ENCODE results near the gene SCGN. TPM values are rescaled to one million over a fixed set of nuclear protein-coding genes. Genes with fewer than 3 reads are reported as not detected.

Gene SCGN
- total and polyA plus RNA-seq, 2 of the 4 experiments (the other 2 are of a cell fraction): not detected

DNA sequence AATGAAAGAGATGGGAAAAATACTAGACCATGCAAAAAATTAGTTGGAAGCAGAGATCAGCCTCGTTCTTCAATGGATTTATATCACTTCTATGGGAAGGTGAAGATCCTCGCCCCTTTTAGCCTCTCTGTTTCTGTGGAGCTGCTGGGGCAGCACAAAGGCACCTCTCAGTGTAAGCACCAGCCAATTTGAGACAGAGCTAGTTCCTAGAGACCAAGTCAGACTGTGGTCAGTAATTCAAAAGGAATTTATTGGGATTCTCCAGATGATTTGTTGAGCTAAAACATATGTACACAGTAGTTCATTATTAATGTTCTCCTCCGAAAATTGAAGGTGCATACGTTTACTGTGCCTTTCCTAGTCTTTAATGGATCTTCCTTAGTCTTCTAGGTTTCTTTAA, 42.4 kb downstream of the SCGN start:
- dilution Hi-C loops (cut with HindIII; ENCODE audit: low sequenced_read_pairs, unreplicated experiment): no loop called here
- H3K27ac ChIP-seq (ENCODE audit: insufficient read depth, low read length): no peak overlapping the region
- H3K4me3 ChIP-seq (ENCODE audit: insufficient read depth, low read depth, low read length): no peak overlapping the region
- no peaks in the 10 kb centered on the region for H3K9me1 ChIP-seq (ENCODE audit: insufficient read depth, low read length)
- TF ChIP-seq POLR2A (IDR thresholded peaks at IDR 0.05; ENCODE audit: low read depth, low read length): no peak
- no peak for TF ChIP-seq CEBPB (IDR thresholded peaks at IDR 0.05; ENCODE audit: low read depth, low read length)
- TF ChIP-seq, protein P1, sequence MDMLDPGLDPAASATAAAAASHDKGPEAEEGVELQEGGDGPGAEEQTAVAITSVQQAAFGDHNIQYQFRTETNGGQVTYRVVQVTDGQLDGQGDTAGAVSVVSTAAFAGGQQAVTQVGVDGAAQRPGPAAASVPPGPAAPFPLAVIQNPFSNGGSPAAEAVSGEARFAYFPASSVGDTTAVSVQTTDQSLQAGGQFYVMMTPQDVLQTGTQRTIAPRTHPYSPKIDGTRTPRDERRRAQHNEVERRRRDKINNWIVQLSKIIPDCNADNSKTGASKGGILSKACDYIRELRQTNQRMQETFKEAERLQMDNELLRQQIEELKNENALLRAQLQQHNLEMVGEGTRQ (IDR thresholded peaks at IDR 0.05; ENCODE audit: low read depth, low read length): no peak
- no peak for TF ChIP-seq RAD21 (IDR thresholded peaks at IDR 0.05; ENCODE audit: low read length)
- TF ChIP-seq, protein P2, sequence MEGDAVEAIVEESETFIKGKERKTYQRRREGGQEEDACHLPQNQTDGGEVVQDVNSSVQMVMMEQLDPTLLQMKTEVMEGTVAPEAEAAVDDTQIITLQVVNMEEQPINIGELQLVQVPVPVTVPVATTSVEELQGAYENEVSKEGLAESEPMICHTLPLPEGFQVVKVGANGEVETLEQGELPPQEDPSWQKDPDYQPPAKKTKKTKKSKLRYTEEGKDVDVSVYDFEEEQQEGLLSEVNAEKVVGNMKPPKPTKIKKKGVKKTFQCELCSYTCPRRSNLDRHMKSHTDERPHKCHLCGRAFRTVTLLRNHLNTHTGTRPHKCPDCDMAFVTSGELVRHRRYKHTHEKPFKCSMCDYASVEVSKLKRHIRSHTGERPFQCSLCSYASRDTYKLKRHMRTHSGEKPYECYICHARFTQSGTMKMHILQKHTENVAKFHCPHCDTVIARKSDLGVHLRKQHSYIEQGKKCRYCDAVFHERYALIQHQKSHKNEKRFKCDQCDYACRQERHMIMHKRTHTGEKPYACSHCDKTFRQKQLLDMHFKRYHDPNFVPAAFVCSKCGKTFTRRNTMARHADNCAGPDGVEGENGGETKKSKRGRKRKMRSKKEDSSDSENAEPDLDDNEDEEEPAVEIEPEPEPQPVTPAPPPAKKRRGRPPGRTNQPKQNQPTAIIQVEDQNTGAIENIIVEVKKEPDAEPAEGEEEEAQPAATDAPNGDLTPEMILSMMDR (conservative IDR thresholded peaks at IDR 0.05; ENCODE audit: low read depth, low read length): no peak
- TF ChIP-seq MAFK (IDR thresholded peaks at IDR 0.05; ENCODE audit: low read depth, low read length): no peak
- TF ChIP-seq, protein P3, sequence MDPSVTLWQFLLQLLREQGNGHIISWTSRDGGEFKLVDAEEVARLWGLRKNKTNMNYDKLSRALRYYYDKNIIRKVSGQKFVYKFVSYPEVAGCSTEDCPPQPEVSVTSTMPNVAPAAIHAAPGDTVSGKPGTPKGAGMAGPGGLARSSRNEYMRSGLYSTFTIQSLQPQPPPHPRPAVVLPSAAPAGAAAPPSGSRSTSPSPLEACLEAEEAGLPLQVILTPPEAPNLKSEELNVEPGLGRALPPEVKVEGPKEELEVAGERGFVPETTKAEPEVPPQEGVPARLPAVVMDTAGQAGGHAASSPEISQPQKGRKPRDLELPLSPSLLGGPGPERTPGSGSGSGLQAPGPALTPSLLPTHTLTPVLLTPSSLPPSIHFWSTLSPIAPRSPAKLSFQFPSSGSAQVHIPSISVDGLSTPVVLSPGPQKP (IDR thresholded peaks at IDR 0.05; ENCODE audit: borderline replicate concordance, low read depth, low read length): no peak
- no peak for TF ChIP-seq BHLHE40 (IDR thresholded peaks at IDR 0.05; ENCODE audit: low read depth, low read length)
- no peak for TF ChIP-seq SMC3 (IDR thresholded peaks at IDR 0.05; ENCODE audit: low read depth, low read length)
- no peak for TF ChIP-seq MAZ (IDR thresholded peaks at IDR 0.05; ENCODE audit: borderline replicate concordance, low read depth, low read length)
- TF ChIP-seq RFX5 (IDR thresholded peaks at IDR 0.05; ENCODE audit: low read depth, low read length): no peak
- TF ChIP-seq FOS (IDR thresholded peaks at IDR 0.05; ENCODE audit: low read depth, low read length): no peak
- no peak for TF ChIP-seq NFE2L2 (IDR thresholded peaks at IDR 0.05; ENCODE audit: low read depth, low read length)
- no peak for TF ChIP-seq CHD1 (IDR thresholded peaks at IDR 0.05; ENCODE audit: low read depth, low read length)
- TF ChIP-seq MXI1 (IDR thresholded peaks at IDR 0.05; ENCODE audit: borderline replicate concordance, low read depth, low read length): no peak
- TF ChIP-seq RCOR1 (IDR thresholded peaks at IDR 0.05; ENCODE audit: insufficient replicate concordance, low read length): no peak
- H2BK15ac ChIP-seq (ENCODE audit: low read depth, low read length): no peak overlapping the region
- H3K56ac ChIP-seq (ENCODE audit: extremely low read depth, insufficient read depth, low read length): no peak overlapping the region
- POLR2A ChIA-PET (ENCODE audit: unreplicated experiment): no interaction called here
- H3K14ac ChIP-seq (replicated peaks; ENCODE audit: low read depth, low read length): no peak overlapping the region
- CTCF ChIA-PET: no interaction called here
- no peak overlapping the region for H3K23ac ChIP-seq (ENCODE audit: low read depth, low read length)
- no peaks in the 10 kb centered on the region for H3K4me1 ChIP-seq (ENCODE audit: control insufficient read depth, insufficient read depth, low read length)
- intact Hi-C loops (cut with micrococcal nuclease): no loop called here
- DNase-seq (no peak), ATAC-seq (ENCODE audit: low read depth) (no peak)
- no peak overlapping the region for H2BK120ac ChIP-seq (ENCODE audit: low read depth, low read length)
- no peak overlapping the region for H3K4me2 ChIP-seq (ENCODE audit: low read depth, low read length)
- no peak overlapping the region for H2AFZ ChIP-seq (replicated peaks; ENCODE audit: low read length, poor library complexity)
- H3K27me3 ChIP-seq (ENCODE audit: control insufficient read depth, insufficient read depth, low read length): no peaks in the 10 kb centered on the region
- no peak overlapping the region for H3K9ac ChIP-seq (ENCODE audit: low read depth, low read length)
- no peaks in the 10 kb centered on the region for H3K36me3 ChIP-seq (ENCODE audit: control insufficient read depth, insufficient read depth, low read length)
- 14% methylated on average over 1 of the region's 4 CpGs; no CpG with 5 or more reads in 1 of the 2 experiments for WGBS, 2 experiments (ENCODE audit: extremely low coverage in 2 of 2, insufficient read length in 1 of 2)
- no peak overlapping the region for H3K4ac ChIP-seq (ENCODE audit: low read depth, low read length)
- H3K9me3 ChIP-seq (ENCODE audit: control insufficient read depth, insufficient read depth, low read length): no peaks in the 10 kb centered on the region
- H3K18ac ChIP-seq (ENCODE audit: low read depth, low read length): no peak overlapping the region
- H2AK5ac ChIP-seq (ENCODE audit: low read depth, low read length): no peak overlapping the region
- H2AK9ac ChIP-seq (replicated peaks; ENCODE audit: low read depth, low read length, poor library complexity): no peak overlapping the region
- no peak overlapping the region for H2BK20ac ChIP-seq (ENCODE audit: low read depth, low read length)
- no peak overlapping the region for H4K8ac ChIP-seq (ENCODE audit: low read depth in 2 of 2, low read length in 2 of 2)
- H4K20me1 ChIP-seq (ENCODE audit: insufficient read depth, low read length): no peaks in the 10 kb centered on the region
- BruUV-seq (replicated peaks): no TSS peak
- no peak overlapping the region for H2BK5ac ChIP-seq (ENCODE audit: low read depth, low read length, poor library complexity, severe bottlenecking)
- in situ Hi-C loops (cut with MboI; ENCODE audit: low sequenced_read_pairs): no loop called here
- no peak overlapping the region for H4K5ac ChIP-seq (ENCODE audit: low read depth, low read length)
- H4K91ac ChIP-seq (ENCODE audit: insufficient read depth, low read depth, low read length): no peak overlapping the region
- no peaks in the 10 kb centered on the region for H3K79me1 ChIP-seq (ENCODE audit: low read depth in 1 of 2, low read length in 2 of 2)
